ENCODE results near the gene CRACDL.

CRACDL gene

DNA sequence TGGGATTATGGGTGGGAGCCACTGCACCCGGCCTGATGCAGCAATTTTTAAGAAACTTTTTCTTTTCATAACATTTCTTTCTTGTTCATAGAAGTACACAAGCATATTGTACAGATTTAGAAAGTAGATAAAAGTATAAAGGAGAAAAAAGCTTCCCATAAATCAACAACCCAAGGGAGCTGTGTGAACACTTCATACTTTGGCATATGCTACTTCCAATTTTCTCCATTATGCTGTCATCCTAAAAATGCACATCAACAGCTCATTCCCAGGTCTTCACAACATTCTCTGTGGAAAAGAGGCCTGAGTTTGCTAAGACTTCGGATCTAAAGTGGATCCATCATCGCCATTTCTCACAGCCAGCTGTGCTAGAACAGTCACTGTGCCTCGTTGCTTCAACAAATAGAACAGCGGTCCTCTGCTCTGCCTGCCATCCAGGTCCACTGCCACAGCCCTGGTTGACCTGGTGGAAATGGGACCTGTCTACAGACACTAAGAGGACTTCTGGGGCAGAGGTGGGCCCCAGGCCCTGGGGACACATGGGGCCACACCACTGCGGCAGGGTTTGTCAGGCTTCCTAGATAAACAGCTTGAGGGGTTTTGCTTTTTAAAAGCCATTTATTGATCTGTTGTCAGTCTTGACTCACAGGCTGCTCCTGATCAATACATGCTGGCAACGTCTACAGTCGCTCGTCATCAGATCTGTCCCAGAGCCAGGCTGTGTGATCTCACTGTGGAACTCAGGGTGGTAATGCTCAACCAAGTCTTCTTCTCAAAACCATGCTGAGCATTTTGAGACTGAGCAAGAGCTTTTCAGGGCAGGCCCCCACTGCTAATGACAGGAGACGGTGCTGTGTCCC is 132.4 kb downstream of the CRACDL start:
- H3K4me3 ChIP-seq (ENCODE audit: low read length): no peak overlapping the region
- no peak overlapping the region for H3K27ac ChIP-seq (ENCODE audit: low read length)
- H3K27me3 ChIP-seq (ENCODE audit: insufficient read depth, low read length): no peaks in the 10 kb centered on the region; the same call in 1 of the 2 replicates
- H3K4me1 ChIP-seq (ENCODE audit: insufficient read depth, low read length): peaks cover 6% of the 10 kb centered on the region; the same call in 1 of the 2 replicates
- H3K9me3 ChIP-seq (ENCODE audit: insufficient read depth, low read depth, low read length): no peaks in the 10 kb centered on the region
- H3K9ac ChIP-seq (ENCODE audit: low read depth, low read length): no peak overlapping the region
- H3K36me3 ChIP-seq (ENCODE audit: insufficient read depth, low read depth, low read length): no peaks in the 10 kb centered on the region

DNA sequence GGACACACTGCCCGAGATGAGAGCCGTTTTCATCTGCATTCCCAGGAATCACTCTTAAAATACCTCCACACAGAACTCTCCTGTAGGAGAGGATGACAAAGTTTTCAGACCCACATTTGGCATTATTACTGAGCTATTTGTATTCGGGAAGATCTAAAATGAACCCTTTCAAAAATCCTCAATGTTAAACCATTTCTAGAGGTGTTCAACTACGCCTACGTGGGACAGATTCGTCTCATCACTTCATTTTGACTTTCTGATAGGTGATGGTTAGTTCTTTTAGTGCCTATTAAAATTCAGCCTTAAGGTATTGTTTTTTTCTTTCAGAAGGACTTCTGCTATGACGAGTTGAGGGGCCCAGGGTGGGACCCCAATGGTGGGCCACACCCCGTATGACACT is 133.7 kb downstream of the CRACDL start:
- Histone ChIP-seq H3K27me3 (ENCODE audit: insufficient read depth, low read length) (no peaks in the 10 kb centered on the region; the same call in 1 of the 2 replicates), H3K9ac (ENCODE audit: low read depth, low read length) (no peak overlapping the region), H3K27ac (ENCODE audit: low read length) (no peak overlapping the region)

GRCh38 chr2:98801921-98802321 is 134.1 kb downstream of the CRACDL start:
- no peak overlapping the region for H3K27ac ChIP-seq (ENCODE audit: low read length)
- H3K9me3 ChIP-seq (ENCODE audit: insufficient read depth, low read depth, low read length): no peaks in the 10 kb centered on the region
- H3K36me3 ChIP-seq (ENCODE audit: insufficient read depth, low read depth, low read length): no peaks in the 10 kb centered on the region
- H3K9ac ChIP-seq (ENCODE audit: low read depth, low read length): no peak overlapping the region
- no peak overlapping the region for H3K4me3 ChIP-seq (ENCODE audit: low read length)
- no peaks in the 10 kb centered on the region; the same call in 1 of the 2 replicates for H3K27me3 ChIP-seq (ENCODE audit: insufficient read depth, low read length)
- H3K4me1 ChIP-seq (ENCODE audit: insufficient read depth, low read length): peaks cover 6% of the 10 kb centered on the region; the same call in 1 of the 2 replicates

More for the DNA sequence above, 133.7 kb downstream of the CRACDL start:
- Histone ChIP-seq H3K9me3 (ENCODE audit: insufficient read depth, low read depth, low read length) (no peaks in the 10 kb centered on the region), H3K36me3 (ENCODE audit: insufficient read depth, low read depth, low read length) (no peaks in the 10 kb centered on the region), H3K4me1 (ENCODE audit: insufficient read depth, low read length) (peaks cover 6% of the 10 kb centered on the region; the same call in 1 of the 2 replicates), H3K4me3 (ENCODE audit: low read length) (no peak overlapping the region)

GRCh38 chr2:98801286-98801685 is 134.7 kb downstream of the CRACDL start:
- no peaks in the 10 kb centered on the region for H3K9me3 ChIP-seq (ENCODE audit: insufficient read depth, low read depth, low read length)
- H3K4me1 ChIP-seq (ENCODE audit: insufficient read depth, low read length): peaks cover 6% of the 10 kb centered on the region; the same call in 1 of the 2 replicates
- no peaks in the 10 kb centered on the region for H3K36me3 ChIP-seq (ENCODE audit: insufficient read depth, low read depth, low read length)
- no peak overlapping the region for H3K9ac ChIP-seq (ENCODE audit: low read depth, low read length)
- no peaks in the 10 kb centered on the region; the same call in 1 of the 2 replicates for H3K27me3 ChIP-seq (ENCODE audit: insufficient read depth, low read length)
- no peak overlapping the region for H3K27ac ChIP-seq (ENCODE audit: low read length)
- H3K4me3 ChIP-seq (ENCODE audit: low read length): no peak overlapping the region

- no peak overlapping the region for H3K9ac ChIP-seq (ENCODE audit: low read depth, low read length)
- H3K4me1 ChIP-seq (ENCODE audit: insufficient read depth, low read length): peaks cover 2% of the 10 kb centered on the region; the same call in 1 of the 2 replicates
- no peaks in the 10 kb centered on the region for H3K9me3 ChIP-seq (ENCODE audit: insufficient read depth, low read depth, low read length)
- H3K27ac ChIP-seq (ENCODE audit: low read length): no peak overlapping the region
- no peaks in the 10 kb centered on the region for H3K36me3 ChIP-seq (ENCODE audit: insufficient read depth, low read depth, low read length)
- H3K4me3 ChIP-seq (ENCODE audit: low read length): no peak overlapping the region
- no peaks in the 10 kb centered on the region; the same call in 1 of the 2 replicates for H3K27me3 ChIP-seq (ENCODE audit: insufficient read depth, low read length)
Observed at GRCh38 chr2:98800330-98801064, 135.5 kb downstream of the CRACDL start.

DNA sequence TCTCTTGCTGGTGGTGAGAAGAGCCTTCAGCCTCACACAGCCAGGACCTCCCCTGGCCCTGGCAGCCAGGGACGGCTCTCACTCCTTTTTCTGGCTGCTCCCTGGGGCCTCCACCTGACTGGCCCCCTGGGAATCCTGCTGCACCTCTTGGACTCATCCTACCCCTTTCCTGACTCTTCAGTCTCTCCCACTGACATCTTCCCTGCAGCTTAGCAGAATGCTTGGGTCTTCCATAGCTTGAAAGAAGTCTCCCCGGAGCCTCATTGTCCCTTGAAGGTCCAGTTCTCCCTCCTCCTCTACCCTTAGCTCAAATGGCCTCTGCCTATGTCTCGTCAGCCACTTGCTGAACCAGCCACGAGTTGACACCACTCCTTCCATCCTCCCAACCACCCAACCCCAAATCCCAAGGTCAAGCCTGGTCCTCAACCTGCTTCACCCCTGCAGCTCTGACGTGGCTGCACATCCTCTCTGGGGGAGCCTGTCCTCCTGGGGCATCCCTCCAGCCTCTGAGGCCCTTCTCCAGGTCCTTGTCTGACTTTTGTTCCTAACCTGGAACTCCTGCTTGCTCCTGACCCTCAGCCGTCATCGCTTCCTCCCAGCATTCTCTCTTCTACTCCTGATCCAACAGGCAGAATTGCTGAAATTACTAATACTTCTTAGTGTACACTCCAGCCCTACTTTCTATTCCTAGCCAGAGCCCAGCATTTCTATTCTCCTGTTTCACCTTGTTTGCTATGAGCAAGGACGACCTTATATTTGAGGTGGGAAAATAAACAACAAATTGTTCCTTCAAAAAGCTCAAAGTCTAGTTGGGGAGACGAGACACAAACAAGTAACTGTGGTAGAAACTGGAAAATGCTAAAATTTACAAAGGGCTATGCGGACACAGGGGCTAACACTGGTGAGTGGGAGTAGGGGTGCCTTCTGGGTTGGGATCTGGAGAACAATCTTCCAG is 136.4 kb downstream of the CRACDL start:
- H3K36me3 ChIP-seq (ENCODE audit: insufficient read depth, low read depth, low read length): no peaks in the 10 kb centered on the region
- no peaks in the 10 kb centered on the region for H3K4me1 ChIP-seq (ENCODE audit: insufficient read depth, low read length)
- H3K9ac ChIP-seq (ENCODE audit: low read depth, low read length): no peak overlapping the region
- no peak overlapping the region for H3K4me3 ChIP-seq (ENCODE audit: low read length)
- no peaks in the 10 kb centered on the region; the same call in 1 of the 2 replicates for H3K27me3 ChIP-seq (ENCODE audit: insufficient read depth, low read length)
- no peaks in the 10 kb centered on the region for H3K9me3 ChIP-seq (ENCODE audit: insufficient read depth, low read depth, low read length)
- no peak overlapping the region for H3K27ac ChIP-seq (ENCODE audit: low read length)

DNA sequence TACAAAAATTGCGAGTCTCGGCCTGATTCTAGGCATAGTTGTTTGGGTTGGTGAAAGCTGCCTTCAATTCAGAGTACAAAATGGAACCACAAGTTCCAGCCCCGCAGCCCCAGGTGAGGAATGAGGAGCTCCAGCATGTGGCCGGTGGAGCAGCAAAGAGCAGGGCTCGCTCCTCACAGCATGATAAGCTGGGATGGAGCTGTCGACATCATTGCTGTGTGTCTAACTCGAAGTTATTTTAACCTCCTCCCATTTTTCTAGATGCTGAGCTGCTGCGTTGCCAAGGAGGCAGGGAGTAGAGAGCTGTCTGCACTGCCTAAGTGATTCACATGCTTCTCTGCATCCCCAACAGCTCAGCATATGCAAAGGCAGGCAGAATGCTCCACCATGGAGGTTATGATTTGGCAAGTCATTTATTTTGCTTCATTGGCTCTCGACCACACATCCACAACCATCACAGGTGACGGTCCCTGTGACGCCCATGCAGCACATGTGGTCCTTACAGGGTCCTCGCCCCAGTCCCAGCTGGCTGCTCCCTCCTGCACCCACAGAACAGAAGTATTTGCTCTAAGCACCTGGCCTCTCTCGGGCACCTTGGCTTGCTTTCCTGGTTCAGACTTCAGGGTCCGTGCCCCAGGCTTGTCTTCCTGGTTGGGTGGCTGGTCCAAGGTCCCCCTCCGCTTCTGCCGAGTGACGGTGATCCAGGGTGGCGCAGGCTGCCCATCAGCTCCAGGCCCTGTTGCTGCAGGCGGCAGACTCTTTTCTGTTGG is 139.1 kb downstream of the CRACDL start:
- no peaks in the 10 kb centered on the region; the same call in 1 of the 2 replicates for H3K27me3 ChIP-seq (ENCODE audit: insufficient read depth, low read length)
- H3K9ac ChIP-seq (ENCODE audit: low read depth, low read length): no peak overlapping the region
- no peaks in the 10 kb centered on the region for H3K9me3 ChIP-seq (ENCODE audit: insufficient read depth, low read depth, low read length)
- H3K4me1 ChIP-seq (ENCODE audit: insufficient read depth, low read length): no peaks in the 10 kb centered on the region
- no peaks in the 10 kb centered on the region for H3K36me3 ChIP-seq (ENCODE audit: insufficient read depth, low read depth, low read length)
- no peak overlapping the region for H3K27ac ChIP-seq (ENCODE audit: low read length)
- no peak overlapping the region for H3K4me3 ChIP-seq (ENCODE audit: low read length)

DNA sequence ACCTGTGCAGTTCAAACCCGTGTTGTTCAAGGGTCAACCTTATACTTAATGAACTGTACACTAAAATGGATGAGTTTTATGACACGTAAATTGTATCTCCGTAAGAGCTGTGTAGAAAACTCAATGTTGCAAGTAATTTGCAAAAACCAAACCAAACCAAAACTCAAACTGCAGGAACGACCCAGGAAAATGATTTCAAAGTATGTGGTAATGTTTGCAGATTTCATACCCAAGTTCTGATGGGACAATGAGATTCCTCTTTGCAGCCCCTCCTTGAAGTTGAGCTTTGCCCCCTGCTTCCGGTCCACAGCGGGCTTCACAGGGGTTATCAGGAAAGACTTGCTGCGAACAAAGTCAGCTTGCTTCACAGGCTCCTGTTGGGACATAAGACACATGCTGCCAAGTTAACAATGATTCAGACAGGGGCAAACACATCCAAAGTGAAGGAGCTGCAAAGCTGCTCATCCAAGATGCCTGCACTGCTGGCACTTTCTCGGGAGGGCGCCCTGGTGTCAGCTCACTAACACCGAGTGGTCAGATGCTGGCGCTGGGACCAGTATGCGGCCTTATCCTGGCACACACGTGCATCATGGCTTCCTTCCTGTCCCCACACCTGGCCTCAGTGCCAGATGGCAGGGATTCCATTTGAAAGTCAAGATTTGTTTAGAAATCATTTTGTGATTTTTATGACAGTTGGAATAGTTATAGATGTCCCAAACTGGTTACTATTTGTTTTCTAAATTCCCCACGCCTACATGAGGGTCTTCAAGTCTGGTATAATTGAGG is 139.9 kb downstream of the CRACDL start:
- Histone ChIP-seq H3K9ac (ENCODE audit: low read depth, low read length) (no peak overlapping the region), H3K27me3 (ENCODE audit: insufficient read depth, low read length) (no peaks in the 10 kb centered on the region; the same call in 1 of the 2 replicates), H3K4me3 (ENCODE audit: low read length) (no peak overlapping the region), H3K27ac (ENCODE audit: low read length) (no peak overlapping the region), H3K36me3 (ENCODE audit: insufficient read depth, low read depth, low read length) (no peaks in the 10 kb centered on the region), H3K9me3 (ENCODE audit: insufficient read depth, low read depth, low read length) (no peaks in the 10 kb centered on the region), H3K4me1 (ENCODE audit: insufficient read depth, low read length) (no peaks in the 10 kb centered on the region)

GRCh38 chr2:98793897-98794830 is 141.9 kb downstream of the CRACDL start:
- Histone ChIP-seq H3K36me3 (ENCODE audit: insufficient read depth, low read depth, low read length) (no peaks in the 10 kb centered on the region), H3K9me3 (ENCODE audit: insufficient read depth, low read depth, low read length) (no peaks in the 10 kb centered on the region), H3K4me3 (ENCODE audit: low read length) (no peak overlapping the region), H3K27ac (ENCODE audit: low read length) (no peak overlapping the region), H3K9ac (ENCODE audit: low read depth, low read length) (no peak overlapping the region), H3K4me1 (ENCODE audit: insufficient read depth, low read length) (no peaks in the 10 kb centered on the region), H3K27me3 (ENCODE audit: insufficient read depth, low read length) (no peaks in the 10 kb centered on the region; the same call in 1 of the 2 replicates)

All from iPS-20b (cell line).